Vagina (tissue), 2 donors: ENCODE results near the gene TMEM183A.

ENCODE experiments used
- POLR2AphosphoS5 ChIP-seq, 2 donors: sonication (generic); formaldehyde crosslinking; IDR thresholded peaks; one replicate each; pipeline ENCODE4 v1.9.0; 2017; ENCODE audit warnings: antibody characterized with exemption in 2 of 2, mild to moderate bottlenecking in 2 of 2, low read depth in 1 of 2; ENCODE audit not compliant: insufficient read depth in 1 of 2
- TF ChIP-seq, protein P1 (sequence below), 3 experiments: fragments of 450-650 bp in 2 of 3; fragments of 200-600 bp in 1 of 3; sonication (generic) in 1 of 3; IDR thresholded peaks; one replicate each; pipeline ENCODE4 v1.5.1; 2017 to 2019; ENCODE audit warnings: antibody characterized with exemption in 3 of 3, mild to moderate bottlenecking in 2 of 3, moderate library complexity in 2 of 3

GRCh38 chr1:203059485-203059884 lies 52.3 kb downstream of the TMEM183A start:
- TF ChIP-seq, protein P1, sequence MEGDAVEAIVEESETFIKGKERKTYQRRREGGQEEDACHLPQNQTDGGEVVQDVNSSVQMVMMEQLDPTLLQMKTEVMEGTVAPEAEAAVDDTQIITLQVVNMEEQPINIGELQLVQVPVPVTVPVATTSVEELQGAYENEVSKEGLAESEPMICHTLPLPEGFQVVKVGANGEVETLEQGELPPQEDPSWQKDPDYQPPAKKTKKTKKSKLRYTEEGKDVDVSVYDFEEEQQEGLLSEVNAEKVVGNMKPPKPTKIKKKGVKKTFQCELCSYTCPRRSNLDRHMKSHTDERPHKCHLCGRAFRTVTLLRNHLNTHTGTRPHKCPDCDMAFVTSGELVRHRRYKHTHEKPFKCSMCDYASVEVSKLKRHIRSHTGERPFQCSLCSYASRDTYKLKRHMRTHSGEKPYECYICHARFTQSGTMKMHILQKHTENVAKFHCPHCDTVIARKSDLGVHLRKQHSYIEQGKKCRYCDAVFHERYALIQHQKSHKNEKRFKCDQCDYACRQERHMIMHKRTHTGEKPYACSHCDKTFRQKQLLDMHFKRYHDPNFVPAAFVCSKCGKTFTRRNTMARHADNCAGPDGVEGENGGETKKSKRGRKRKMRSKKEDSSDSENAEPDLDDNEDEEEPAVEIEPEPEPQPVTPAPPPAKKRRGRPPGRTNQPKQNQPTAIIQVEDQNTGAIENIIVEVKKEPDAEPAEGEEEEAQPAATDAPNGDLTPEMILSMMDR (IDR thresholded peaks at IDR 0.05), result no peak
- TF ChIP-seq POLR2AphosphoS5 (IDR thresholded peaks at IDR 0.05; ENCODE audit: insufficient read depth in 1 of 2, low read depth in 1 of 2), result no peak
